ENCODE results near the gene PDZD4.

Gene PDZD4

GRCh38 chrX:153867671-153868070 lies 37.3 kb upstream of the PDZD4 start:
- DNase-seq, result no peak

DNA sequence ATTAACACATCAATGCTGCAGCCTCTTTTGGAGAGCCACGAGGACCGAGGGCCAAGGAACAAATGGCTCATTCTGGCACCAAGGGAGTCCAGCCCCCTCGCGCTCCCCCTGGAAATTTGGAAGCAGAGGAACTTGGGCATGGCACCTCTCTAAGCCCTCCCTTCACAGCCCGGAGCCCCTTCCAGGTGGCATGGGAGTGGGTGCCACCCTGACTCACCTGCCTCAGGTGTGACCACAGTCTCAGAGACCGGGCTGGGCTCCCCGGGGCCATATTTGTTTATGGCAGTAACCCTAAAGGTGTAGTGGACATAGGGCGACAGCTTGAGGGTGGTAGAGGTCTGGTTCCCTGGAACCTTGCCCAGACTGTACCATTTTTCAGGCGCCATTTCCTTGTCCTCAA lies 36.8 kb upstream of the PDZD4 start:
- no peak for DNase-seq

DNA sequence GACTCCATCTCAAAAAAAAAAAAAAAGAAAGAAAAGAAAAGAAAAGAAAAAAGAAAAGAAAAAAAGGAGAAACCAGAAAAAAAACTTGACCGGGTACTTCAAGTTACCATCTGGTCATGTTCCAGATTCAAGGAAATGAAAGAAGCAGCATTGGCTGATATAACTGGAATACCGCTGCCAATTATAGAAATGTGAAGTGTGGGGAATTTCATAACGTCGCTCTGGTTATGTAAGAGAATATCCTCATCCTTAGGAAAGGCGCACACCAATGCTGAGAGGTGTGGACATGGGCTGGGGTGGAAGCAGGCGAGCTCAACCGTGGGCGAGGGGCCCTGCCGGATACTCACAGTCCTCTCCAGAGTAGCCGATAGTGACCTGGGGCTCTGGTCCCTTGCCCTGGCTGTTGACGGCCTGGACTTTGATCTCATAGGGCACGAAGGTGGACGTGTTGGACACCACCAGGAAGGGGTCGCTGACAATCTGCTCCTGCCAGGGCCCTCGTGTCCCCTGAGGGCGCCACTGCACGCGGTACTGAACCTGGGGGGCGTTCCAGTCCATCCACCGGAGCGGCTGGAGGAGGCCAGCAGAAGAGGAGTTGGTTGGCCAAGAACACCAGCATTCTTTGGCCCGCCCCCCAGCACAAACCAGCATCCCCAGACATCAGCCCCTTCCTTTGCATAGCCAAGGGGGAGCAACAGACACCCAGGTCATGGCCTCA lies 36.1 kb upstream of the PDZD4 start:
- no peak for DNase-seq

DNA sequence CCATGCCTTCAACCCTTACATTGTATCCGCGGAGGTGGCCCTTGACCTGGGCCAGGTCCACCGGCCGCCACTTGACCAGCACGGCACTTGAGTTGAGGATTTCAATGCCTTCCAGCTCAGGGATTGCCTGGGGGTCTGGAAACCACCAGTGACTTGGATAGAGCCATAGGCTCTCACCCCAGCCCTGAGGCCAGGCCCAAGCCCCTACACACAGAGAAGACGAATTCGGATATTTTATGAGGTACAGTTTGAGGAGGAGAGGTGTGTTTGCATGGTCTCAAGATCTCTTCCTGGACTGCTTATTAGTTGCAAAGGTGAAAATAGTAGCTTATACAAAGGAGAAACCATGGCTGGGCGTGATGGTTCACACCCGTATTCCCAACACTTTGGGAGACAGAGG lies 35.3 kb upstream of the PDZD4 start:
- no peak for DNase-seq

- no peak for DNase-seq
Observed at GRCh38 chrX:153865321-153865580, 34.9 kb upstream of the PDZD4 start.

- no peak for DNase-seq
Observed at GRCh38 chrX:153864561-153865320, 34.4 kb upstream of the PDZD4 start.

DNA sequence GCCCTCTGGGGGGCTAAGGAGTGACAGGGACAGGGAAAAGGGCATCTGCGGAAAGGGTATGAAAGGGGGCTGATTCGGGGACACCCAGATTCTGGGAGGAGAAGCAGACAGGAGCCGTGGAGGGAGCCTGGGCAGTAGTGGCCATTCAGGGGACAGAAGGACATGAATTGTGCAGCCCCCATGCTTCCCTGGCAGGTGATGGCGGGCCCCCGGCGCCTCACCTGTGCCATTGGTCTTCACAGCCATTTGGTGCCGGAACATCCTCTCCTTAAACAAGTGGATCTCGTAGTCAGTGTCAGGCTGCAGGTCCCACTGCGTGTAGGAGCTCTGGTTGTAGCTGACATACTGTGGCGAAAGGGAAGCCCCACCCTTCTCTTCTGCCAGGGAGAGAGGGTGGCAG lies 33.8 kb upstream of the PDZD4 start:
- no peak for DNase-seq

DNA sequence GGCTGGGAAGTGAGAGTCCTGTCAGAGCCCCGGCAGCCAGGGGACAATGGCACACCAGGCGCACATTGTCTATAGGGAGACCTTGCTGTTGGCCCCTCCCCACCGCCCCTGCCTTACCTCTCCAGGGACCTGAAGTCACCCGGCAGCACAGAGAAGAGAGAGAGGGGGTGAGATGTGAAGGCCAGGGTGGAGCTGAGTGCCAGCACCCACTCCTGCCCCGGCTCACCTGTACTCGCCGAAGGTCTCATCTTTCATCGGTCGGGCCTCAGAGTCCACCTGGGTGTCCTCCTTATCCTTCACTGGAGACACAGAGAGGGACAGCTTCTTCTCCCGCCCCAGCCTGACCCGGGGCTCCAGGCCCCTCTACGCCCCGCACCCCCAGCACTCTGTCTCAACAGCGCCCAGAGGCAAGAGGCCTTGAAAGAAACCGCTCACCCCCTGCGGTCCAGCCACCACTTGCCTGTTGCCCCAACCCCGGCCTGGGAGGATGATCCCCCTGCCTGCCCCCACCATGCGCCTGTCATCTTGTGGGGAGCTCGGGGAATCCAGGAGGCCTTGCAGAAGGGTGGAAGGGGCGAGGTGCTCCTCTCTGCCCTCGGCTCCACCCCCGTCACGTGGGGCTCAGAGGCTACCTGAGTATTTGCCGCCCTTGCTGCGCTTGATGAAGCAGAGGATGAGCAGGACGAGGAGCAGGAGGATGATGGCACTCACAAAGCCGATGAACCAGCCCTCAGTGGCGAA lies 33.1 kb upstream of the PDZD4 start:
- no peak for DNase-seq

- DNase-seq, result no peak
Observed at GRCh38 chrX:153862369-153863250, 32.3 kb upstream of the PDZD4 start.

- DNase-seq, result no peak
Observed at GRCh38 chrX:153861733-153862310, 31.5 kb upstream of the PDZD4 start.

- no peak for DNase-seq
Observed at GRCh38 chrX:153861151-153861550, 30.8 kb upstream of the PDZD4 start.

GRCh38 chrX:153857348-153857903 lies 27.1 kb upstream of the PDZD4 start:
- no peak for DNase-seq

DNA sequence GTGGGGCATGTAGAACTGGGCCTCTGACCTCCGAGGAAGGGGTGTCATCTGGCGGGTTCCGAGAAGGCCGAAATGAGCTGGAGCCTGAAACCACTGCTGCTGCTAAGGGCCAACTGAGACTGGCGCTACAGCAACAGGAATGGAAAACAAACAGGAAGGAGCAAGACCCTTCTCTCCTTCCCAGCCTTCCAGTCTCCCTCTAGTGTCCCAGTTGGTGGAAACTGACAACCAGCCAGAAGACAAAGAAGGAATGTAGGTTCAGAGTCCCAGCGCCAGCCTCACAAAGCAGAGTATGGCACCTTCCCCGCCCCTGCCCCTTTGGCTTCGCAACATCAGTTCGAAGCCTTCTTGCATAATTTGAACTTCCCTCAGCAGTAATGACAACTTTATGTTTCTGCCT lies 24.4 kb upstream of the PDZD4 start:
- no peak for DNase-seq

- DNase-seq, result no peak
Observed at GRCh38 chrX:153853902-153854267, 23.5 kb upstream of the PDZD4 start.

DNA sequence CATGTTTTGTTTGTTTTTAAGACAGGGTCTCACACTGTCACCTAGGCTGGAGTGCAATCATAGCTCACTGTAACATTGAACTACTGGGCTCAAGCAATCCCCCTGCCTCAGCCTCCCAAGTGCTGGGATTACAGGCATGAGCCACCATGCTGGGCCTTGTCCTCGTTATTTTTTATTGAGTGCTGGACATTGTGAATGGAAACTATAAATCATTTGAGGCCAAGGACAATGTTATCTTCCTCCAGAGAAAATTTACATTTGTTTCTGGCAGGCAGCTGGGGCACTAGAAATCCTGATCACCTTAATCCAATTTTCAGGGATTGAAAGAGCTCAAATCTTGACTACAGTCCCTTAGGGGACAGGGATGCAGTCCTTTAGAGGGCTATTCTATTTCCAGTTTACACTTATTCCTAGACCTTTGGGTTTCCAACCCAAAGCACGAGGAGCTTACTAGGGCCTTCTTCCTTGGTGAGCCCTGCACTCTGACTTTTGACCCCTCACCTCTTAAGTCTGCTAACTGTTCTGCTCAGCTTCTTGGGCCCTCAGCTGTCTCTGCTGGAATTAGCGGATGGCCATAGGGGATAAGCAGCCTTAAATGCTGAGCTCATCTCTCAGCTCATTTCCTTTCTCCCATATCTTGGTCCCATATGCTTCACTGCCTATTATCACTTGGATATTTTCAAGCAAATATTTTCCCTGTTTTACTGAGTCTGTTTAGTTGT lies 23.0 kb upstream of the PDZD4 start:
- no peak for DNase-seq

DNA sequence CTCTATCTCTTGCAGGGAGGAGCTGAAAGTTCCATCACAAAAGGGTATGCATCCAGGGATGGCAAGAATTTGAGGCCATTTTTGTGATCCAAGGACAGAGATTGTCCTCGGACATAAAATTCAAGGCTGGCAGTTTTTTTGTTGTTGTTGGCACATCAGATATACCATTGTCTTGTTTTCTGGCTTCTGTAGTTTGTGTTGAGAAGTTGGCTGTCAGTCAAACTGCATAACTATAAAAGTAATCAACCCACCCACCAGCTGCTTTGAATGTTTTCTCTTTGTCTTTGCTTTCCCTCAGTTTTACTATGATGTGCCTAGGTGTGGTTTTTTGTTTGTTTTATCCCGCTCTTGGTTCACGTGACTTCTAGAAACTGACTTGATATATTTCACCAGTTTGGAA lies 21.6 kb upstream of the PDZD4 start:
- DNase-seq, result no peak

DNA sequence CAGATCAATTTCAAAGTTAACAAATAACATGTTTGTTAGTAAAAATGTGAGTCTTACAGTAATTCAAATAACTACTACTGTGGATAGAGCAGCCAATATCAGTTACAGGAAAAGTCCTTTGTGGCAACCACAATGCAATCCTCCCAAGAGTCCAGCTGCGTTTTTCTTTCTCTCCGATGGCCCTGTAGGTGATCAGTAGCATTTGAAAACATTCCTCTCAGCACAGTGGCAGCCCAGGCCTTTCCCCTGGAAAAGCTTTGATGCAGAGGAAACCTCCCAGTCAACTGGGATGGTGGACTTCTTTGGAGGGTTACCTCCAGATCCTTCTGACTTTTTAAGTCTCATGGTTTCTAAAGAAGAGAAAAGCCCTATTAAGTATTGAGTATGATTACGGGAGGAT lies 18.0 kb upstream of the PDZD4 start:
- DNase-seq, result no peak

DNA sequence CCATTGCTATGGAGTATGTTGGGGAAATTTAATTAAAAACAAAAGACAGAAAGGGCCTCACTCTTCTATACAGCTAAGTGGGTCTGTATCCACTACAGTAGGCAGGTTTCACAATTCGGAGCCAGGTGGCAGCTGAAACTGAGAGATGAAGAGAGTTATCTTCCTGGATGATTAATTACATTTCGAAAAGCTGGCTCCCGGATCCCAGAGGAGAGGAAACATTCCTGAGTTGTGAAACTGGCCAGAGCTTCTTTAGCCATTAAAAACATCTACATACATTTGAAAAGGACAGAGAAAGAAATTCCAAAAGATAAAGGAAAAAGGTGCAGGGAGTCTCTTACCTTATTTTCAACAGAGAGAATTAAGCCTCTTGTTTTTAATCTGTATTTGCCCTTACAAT lies 15.5 kb upstream of the PDZD4 start:
- no peak for DNase-seq

DNA sequence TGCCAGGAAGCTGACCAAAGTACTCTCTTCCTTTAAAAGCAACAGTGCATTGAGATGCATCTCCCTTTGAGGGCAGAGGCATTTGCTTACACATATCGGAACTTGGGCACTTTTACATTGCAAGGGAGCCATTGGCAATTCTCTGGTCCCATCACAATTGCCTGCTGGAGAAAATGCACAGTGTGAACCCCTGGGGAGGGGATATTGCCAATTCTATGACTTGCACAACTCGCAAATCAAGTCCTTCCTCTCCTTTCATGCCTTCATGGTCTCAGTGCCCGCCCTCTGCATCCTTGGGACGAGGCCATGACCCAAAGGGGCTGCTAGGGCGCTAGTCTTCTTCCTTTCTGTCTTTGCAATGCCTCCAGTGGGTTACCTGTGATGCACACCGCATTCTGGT lies 14.9 kb upstream of the PDZD4 start:
- no peak for DNase-seq

- no peak for DNase-seq
Observed at GRCh38 chrX:153844509-153845082, 14.3 kb upstream of the PDZD4 start.

DNA sequence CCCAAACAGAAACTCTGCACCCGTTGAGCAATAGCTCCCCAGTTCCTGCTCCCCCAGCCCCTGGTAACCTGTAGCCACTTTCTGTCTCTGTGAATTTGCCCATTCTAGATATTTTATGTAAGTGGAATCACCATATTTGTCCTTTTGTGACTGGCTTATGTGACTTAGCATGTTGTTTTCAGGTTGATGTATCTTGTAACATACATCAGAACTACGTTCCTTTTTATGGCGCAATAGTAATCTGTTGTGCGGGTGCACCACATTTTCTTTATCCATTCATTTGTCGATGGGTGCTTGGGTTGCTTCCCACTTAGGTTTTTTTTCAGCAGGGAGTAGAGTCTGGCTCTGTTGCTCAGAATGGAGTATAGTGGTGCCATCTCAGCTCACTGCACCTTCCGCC lies 6.6 kb upstream of the PDZD4 start:
- no peak for DNase-seq

DNA sequence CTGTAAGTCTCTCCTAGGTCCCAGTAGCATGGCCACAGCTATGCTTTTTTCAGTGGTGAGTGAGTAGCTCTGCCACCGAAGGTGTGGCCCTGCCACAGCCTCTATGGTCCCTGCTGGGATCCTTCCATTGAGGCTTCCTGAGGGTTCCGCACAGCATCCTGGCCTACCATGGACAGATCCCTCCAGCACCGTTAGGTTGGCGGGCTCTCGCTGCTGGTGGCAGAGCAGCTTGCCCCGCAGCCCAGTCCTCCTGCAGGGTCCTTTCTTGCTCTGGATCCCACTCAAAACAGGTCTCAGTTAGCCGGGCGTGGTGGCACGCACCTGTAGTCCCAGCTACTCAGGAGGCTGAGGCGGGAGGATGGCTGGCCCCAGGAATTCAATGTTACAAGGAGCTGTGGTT lies 2.4 kb upstream of the PDZD4 start:
- no peak for DNase-seq

Data from SIG-M5 (cell line).